A549 (cell line): ENCODE results near the gene VIM. TPM values are rescaled to one million over a fixed set of nuclear protein-coding genes. Genes with fewer than 3 reads are reported as not detected.
"Not testable (repeated sequence)": the region's sequence is repeated elsewhere in the genome, so short reads cannot be mapped to it uniquely, and the experiment has no call there.

ENCODE experiments used
- ATAC-seq, 2 experiments: fragments of 200-7000 bp in 1 of 2; fragments of >200 bp in 1 of 2; cut with Nextera tagmentation in 1 of 2; cut with Tn5 transposase in 1 of 2; 3 replicates each; pipeline versions ENCODE4 v1.8.0 to v1.9.1; 2018 to 2020; ENCODE audit warnings: mild to moderate bottlenecking in 1 of 2, moderate library complexity in 1 of 2
- CTCF ChIA-PET: fragments of 300-600 bp; sonication (Branson Sonifier 250); formaldehyde crosslinking; extraction: SDS; loops from one replicate; lab custom pipeline; 2021; ENCODE audit warnings: antibody characterized with exemption, inconsistent platforms; lab: Yijun Ruan, JAX
- POLR2A ChIA-PET: fragments of 350-600 bp; formaldehyde crosslinking; extraction: SDS; loops from one replicate; lab custom pipeline; 2021; ENCODE audit warnings: antibody characterized with exemption, inconsistent platforms; lab: Yijun Ruan, JAX
- DNase-seq, 2 experiments: peaks; one replicate each; pipeline versions ENCODE4 v3.0.0 to v3.0.0-alpha.2; 2011 to 2016; ENCODE audit warnings: low read depth in 1 of 2, low spot score in 1 of 2
- FAIRE-seq: peaks from 2 replicates; lab custom pipeline; 2011; peaks lifted over from hg19 to GRCh38; lab: Jason Lieb, UNC
- H3K27ac ChIP-seq, 2 experiments: fragments of >200 bp; sonication (Bioruptor Twin); formaldehyde crosslinking; 3 replicates each; pipeline ENCODE4 v1.5.1; 2016 to 2017
- H3K4me1 ChIP-seq: fragments of >200 bp; sonication (Bioruptor Twin); formaldehyde crosslinking; 3 replicates; pipeline ENCODE4 v1.6.1; 2016
- H3K4me2 ChIP-seq: fragments of >200 bp; sonication (Bioruptor Twin); formaldehyde crosslinking; 3 replicates; pipeline ENCODE4 v1.6.1; 2016
- H3K4me3 ChIP-seq: fragments of >200 bp; sonication (Bioruptor Twin); formaldehyde crosslinking; 3 replicates; pipeline ENCODE4 v1.5.1; 2016
- H3K9me3 ChIP-seq: fragments of >200 bp; sonication (Bioruptor Twin); formaldehyde crosslinking; 3 replicates; pipeline ENCODE4 v1.6.1; 2016
- ATOH8 ChIP-seq: fragments of 250-450 bp; sonication (Bioruptor Pico); IDR thresholded peaks from 2 replicates; pipeline ENCODE4 v1.5.0; 2020; ENCODE audit warnings: low read depth, mild to moderate bottlenecking, moderate library complexity
- BCL3 ChIP-seq: fragments of >200 bp; sonication (Bioruptor Twin); formaldehyde crosslinking; IDR thresholded peaks from 3 replicates; pipeline ENCODE4 v1.6.1; 2016
- BHLHE40 ChIP-seq: IDR thresholded peaks from 2 replicates; pipeline ENCODE4 v1.6.1; 2012; ENCODE audit warnings: low read depth, low read length, inconsistent platforms
- CBX2 ChIP-seq: fragments of 200-600 bp; sonication (generic); IDR thresholded peaks from 2 replicates; pipeline ENCODE4 v1.6.1; 2016; ENCODE audit warnings: low read depth, mild to moderate bottlenecking, borderline replicate concordance
- CBX8 ChIP-seq: fragments of 200-600 bp; sonication (generic); IDR thresholded peaks from 2 replicates; pipeline ENCODE4 v1.6.1; 2016
- CEBPB ChIP-seq, 2 experiments: fragments of >200 bp in 1 of 2; sonication (Bioruptor Twin) in 1 of 2; formaldehyde crosslinking in 1 of 2; IDR thresholded peaks; 2 replicates each; pipeline ENCODE4 v1.6.1; 2012 to 2016
- CHD2 ChIP-seq: fragments of 150-350 bp; IDR thresholded peaks from 2 replicates; pipeline ENCODE4 v1.6.1; 2014; ENCODE audit warnings: low read length; ENCODE audit not compliant: partially characterized antibody
- CHD4 ChIP-seq: fragments of 200-600 bp; sonication (generic); IDR thresholded peaks from 2 replicates; pipeline ENCODE4 v1.6.1; 2016; ENCODE audit warnings: antibody characterized with exemption, mild to moderate bottlenecking, borderline replicate concordance
- EHF ChIP-seq: fragments of 250-450 bp; sonication (Bioruptor Pico); IDR thresholded peaks from 2 replicates; pipeline ENCODE4 v1.5.0; 2020; ENCODE audit warnings: mild to moderate bottlenecking
- EP300 ChIP-seq, 2 experiments: fragments of >200 bp; sonication (Bioruptor Twin); formaldehyde crosslinking; IDR thresholded peaks; 2 replicates in 1 of 2; 3 replicates in 1 of 2; pipeline ENCODE4 v1.6.1; 2016 to 2017
- HDAC2 ChIP-seq: fragments of 200-600 bp; sonication (generic); IDR thresholded peaks from 2 replicates; pipeline ENCODE4 v1.6.1; 2016
- HOXB13 ChIP-seq: fragments of 250-450 bp; sonication (Bioruptor Pico); IDR thresholded peaks from 2 replicates; pipeline ENCODE4 v1.5.0; 2020; ENCODE audit warnings: low read depth, mild to moderate bottlenecking, moderate library complexity
- HOXB5 ChIP-seq: fragments of 250-450 bp; sonication (Bioruptor Pico); IDR thresholded peaks from 2 replicates; pipeline ENCODE4 v1.5.0; 2020; ENCODE audit warnings: mild to moderate bottlenecking, moderate library complexity
- JUN ChIP-seq, 2 experiments: fragments of >200 bp; sonication (Bioruptor Twin); formaldehyde crosslinking; IDR thresholded peaks; 2 replicates in 1 of 2; 3 replicates in 1 of 2; pipeline ENCODE4 v1.6.1; 2016 to 2017
- KDM1A ChIP-seq: fragments of 200-600 bp; sonication (generic); IDR thresholded peaks from 2 replicates; pipeline ENCODE4 v1.6.1; 2016; ENCODE audit warnings: low read depth, mild to moderate bottlenecking
- KDM5A ChIP-seq: fragments of 200-600 bp; sonication (generic); IDR thresholded peaks from 2 replicates; pipeline ENCODE4 v1.6.1; 2016; ENCODE audit warnings: antibody characterized with exemption, mild to moderate bottlenecking
- MAFK ChIP-seq: fragments of 450-650 bp; IDR thresholded peaks from 2 replicates; pipeline ENCODE4 v1.6.1; 2014; ENCODE audit not compliant: partially characterized antibody
- MYC ChIP-seq: IDR thresholded peaks from 2 replicates; pipeline ENCODE4 v1.6.1; 2012; ENCODE audit warnings: mild to moderate bottlenecking, inconsistent platforms, low read length, improper control_type of control experiment, borderline replicate concordance
- NFE2L2 ChIP-seq: fragments of 150-350 bp; conservative IDR thresholded peaks from 2 replicates; pipeline ENCODE4 v1.6.1; 2014; ENCODE audit warnings: low read length
- NR3C1 ChIP-seq: fragments of >200 bp; sonication (Bioruptor Twin); formaldehyde crosslinking; IDR thresholded peaks from 3 replicates; pipeline ENCODE4 v1.6.1; 2017
- PBX3 ChIP-seq: IDR thresholded peaks from 2 replicates; pipeline ENCODE4 v1.6.1; 2012
- POLR2A ChIP-seq: IDR thresholded peaks from 2 replicates; pipeline ENCODE4 v1.6.1; 2012; ENCODE audit warnings: mild to moderate bottlenecking, low read length
- POLR2AphosphoS2 ChIP-seq: conservative IDR thresholded peaks from 2 replicates; pipeline ENCODE4 v1.6.1; 2012; ENCODE audit warnings: low read length, improper control_type of control experiment, inconsistent platforms
- RCOR1 ChIP-seq: fragments of 150-350 bp; IDR thresholded peaks from 2 replicates; pipeline ENCODE4 v1.6.1; 2014; ENCODE audit warnings: antibody characterized with exemption, low read length, low read depth
- SREBF2 ChIP-seq: fragments of 450-650 bp; IDR thresholded peaks from 2 replicates; pipeline ENCODE4 v1.6.1; 2014; ENCODE audit warnings: mild to moderate bottlenecking, moderate library complexity
- TP53 ChIP-seq: fragments of 250-450 bp; sonication (Bioruptor Pico); IDR thresholded peaks from 2 replicates; pipeline ENCODE4 v1.5.0; 2021; ENCODE audit warnings: mild to moderate bottlenecking, moderate library complexity
- ZC3H11A ChIP-seq: fragments of 450-650 bp; IDR thresholded peaks from 2 replicates; pipeline ENCODE4 v1.6.1; 2014; ENCODE audit warnings: antibody characterized with exemption, mild to moderate bottlenecking
- ZFP36 ChIP-seq: fragments of 450-650 bp; IDR thresholded peaks from 2 replicates; pipeline ENCODE4 v1.6.1; 2014; ENCODE audit warnings: borderline replicate concordance; ENCODE audit not compliant: partially characterized antibody
- whole genome bisulfite sequencing: methylation state at CpG from one replicate; pipeline ENCODE4 v1.1.6; 2017; ENCODE audit errors: missing lambda C conversion rate; 5-methylcytosine and 5-hydroxymethylcytosine counted together
- polyA plus RNA-seq, 4 experiments: library from polyadenylated mRNA; depleted of rRNA in 3 of 4; stranded (reverse); fragments of >200 nt; fragmentation: RNase III in 1 of 4; extraction: RNeasy Plus Mini Kit Qiagen cat#74134 plus additional on column Dnase treatment in 1 of 4; gene quantifications; 2 replicates in 3 of 4; 3 replicates in 1 of 4; pipeline ENCODE4 v1.2.3, GENCODE V29; 2011 to 2017
- TF ChIP-seq, protein P1 (sequence below): IDR thresholded peaks from 2 replicates; pipeline ENCODE4 v1.6.1; 2012; ENCODE audit warnings: low read depth, borderline replicate concordance
- TF ChIP-seq, protein P2 (sequence below): fragments of >200 bp; sonication (Bioruptor Twin); formaldehyde crosslinking; IDR thresholded peaks from 2 replicates; pipeline ENCODE4 v1.6.1; 2016

The VIM gene
- polyA plus RNA-seq, 2 of the 4 experiments (the other 2 are of a cell fraction): 830 to 848 TPM

- no peaks in the 10 kb centered on the region for H3K4me1 ChIP-seq
- ChIA-PET POLR2A (no interaction called here), CTCF (interaction anchor here (0.6 to 1.2 kb wide), 3 partner anchors 198 to 435 kb away, joined by 3 to 4 read pairs (median 4); no protein-coding TSS in a partner anchor)
- WGBS: 10% methylated on average over 4 of the region's 4 CpGs
- peaks cover 40% of the 10 kb centered on the region for H3K9me3 ChIP-seq
- TF ChIP-seq SREBF2 (no peak), TP53 (CRISPR knock-in tag) (no peak), CEBPB (IDR thresholded peaks at IDR 0.05) (no peak), HOXB5 (CRISPR knock-in tag) (no peak), POLR2AphosphoS2 (no peak), KDM1A (no peak), NFE2L2 (no peak), CBX8 (no peak)
- TF ChIP-seq, protein P1, sequence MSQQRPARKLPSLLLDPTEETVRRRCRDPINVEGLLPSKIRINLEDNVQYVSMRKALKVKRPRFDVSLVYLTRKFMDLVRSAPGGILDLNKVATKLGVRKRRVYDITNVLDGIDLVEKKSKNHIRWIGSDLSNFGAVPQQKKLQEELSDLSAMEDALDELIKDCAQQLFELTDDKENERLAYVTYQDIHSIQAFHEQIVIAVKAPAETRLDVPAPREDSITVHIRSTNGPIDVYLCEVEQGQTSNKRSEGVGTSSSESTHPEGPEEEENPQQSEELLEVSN: no peak
- TF ChIP-seq, protein P2, sequence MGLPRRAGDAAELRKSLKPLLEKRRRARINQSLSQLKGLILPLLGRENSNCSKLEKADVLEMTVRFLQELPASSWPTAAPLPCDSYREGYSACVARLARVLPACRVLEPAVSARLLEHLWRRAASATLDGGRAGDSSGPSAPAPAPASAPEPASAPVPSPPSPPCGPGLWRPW: no peak
- no peak for DNase-seq
- no peak overlapping the region for H3K27ac ChIP-seq
- H3K4me3 ChIP-seq: no peak overlapping the region
- no peak overlapping the region for H3K4me2 ChIP-seq
- ATAC-seq: no peak
- no peak for FAIRE-seq
These were observed 34.5 kb downstream of the VIM start for GRCh38 chr10:17262502-17262901.

DNA sequence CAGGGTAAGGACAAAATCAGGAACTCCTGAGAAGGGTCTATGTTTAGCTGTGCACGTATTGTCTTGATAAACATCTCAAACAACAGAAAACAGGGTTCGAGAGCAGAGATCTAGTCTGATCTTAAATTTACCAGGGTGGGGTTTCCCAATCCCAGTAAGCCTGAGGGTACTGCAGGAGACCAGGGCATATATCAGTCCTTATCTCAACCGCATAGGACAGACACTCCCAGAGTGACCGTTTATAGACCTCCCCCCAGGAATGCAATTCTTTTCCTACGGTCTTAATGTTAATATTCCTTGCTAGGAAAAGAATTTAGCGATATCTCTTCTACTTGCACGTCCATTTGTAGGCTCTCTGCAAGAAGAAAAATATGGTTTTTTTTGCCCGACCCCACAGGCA, 35.5 kb downstream of the VIM start:
- H3K27ac ChIP-seq: no peak overlapping the region
- POLR2A ChIA-PET: no interaction called here
- TF ChIP-seq BCL3 (no peak), POLR2A (no peak), CBX2 (no peak), ZFP36 (no peak), CEBPB (IDR thresholded peaks at IDR 0.05) (no peak), NR3C1 (no peak), RCOR1 (no peak), NFE2L2 (no peak), CHD4 (no peak), KDM5A (no peak), HDAC2 (no peak), ATOH8 (CRISPR knock-in tag) (no peak)
- TF ChIP-seq, protein P1: no peak
- TF ChIP-seq, all 56 proteins: peak for 0

GRCh38 chr10:17265468-17265867, 37.4 kb downstream of the VIM start:
- TF ChIP-seq SREBF2 (no peak), HOXB5 (CRISPR knock-in tag) (no peak), EHF (CRISPR knock-in tag) (no peak), NR3C1 (no peak), CHD2 (no peak), ZFP36 (no peak), MYC (no peak), KDM1A (no peak), HOXB13 (CRISPR knock-in tag) (no peak), RCOR1 (no peak), JUN (IDR thresholded peaks at IDR 0.05) (no peak), PBX3 (no peak), EP300 (IDR thresholded peaks at IDR 0.05) (no peak), ZC3H11A (no peak), BHLHE40 (no peak), MAFK (no peak)
- ChIA-PET CTCF (interaction anchor here (1.1 to 2.3 kb wide), 3 partner anchors 8 to 437 kb away, joined by 3 to 9 read pairs (median 4); no protein-coding TSS in a partner anchor), POLR2A (no interaction called here)
- no peak overlapping the region for H3K27ac ChIP-seq
- ATAC-seq: no peak
- DNase-seq: no peak
- no peak for FAIRE-seq
- 0% methylated on average over 2 of the region's 2 CpGs for WGBS
- peaks cover 40% of the 10 kb centered on the region for H3K9me3 ChIP-seq
- no peak overlapping the region for H3K4me2 ChIP-seq
- H3K4me1 ChIP-seq: no peaks in the 10 kb centered on the region
- H3K4me3 ChIP-seq: no peak overlapping the region

More for the DNA sequence above, 35.5 kb downstream of the VIM start:
- no peak for DNase-seq
- H3K9me3 ChIP-seq: peaks cover 40% of the 10 kb centered on the region
- 25% methylated on average over 8 of the region's 8 CpGs for WGBS
- CTCF ChIA-PET: interaction anchor here (0.6 to 0.9 kb wide), 2 partner anchors 146 to 435 kb away, joined by 3 to 4 read pairs; no protein-coding TSS in a partner anchor
- no peak for ATAC-seq
- no peak overlapping the region for H3K4me3 ChIP-seq
- H3K4me2 ChIP-seq: no peak overlapping the region
- no peaks in the 10 kb centered on the region for H3K4me1 ChIP-seq
- no peak for FAIRE-seq

DNA sequence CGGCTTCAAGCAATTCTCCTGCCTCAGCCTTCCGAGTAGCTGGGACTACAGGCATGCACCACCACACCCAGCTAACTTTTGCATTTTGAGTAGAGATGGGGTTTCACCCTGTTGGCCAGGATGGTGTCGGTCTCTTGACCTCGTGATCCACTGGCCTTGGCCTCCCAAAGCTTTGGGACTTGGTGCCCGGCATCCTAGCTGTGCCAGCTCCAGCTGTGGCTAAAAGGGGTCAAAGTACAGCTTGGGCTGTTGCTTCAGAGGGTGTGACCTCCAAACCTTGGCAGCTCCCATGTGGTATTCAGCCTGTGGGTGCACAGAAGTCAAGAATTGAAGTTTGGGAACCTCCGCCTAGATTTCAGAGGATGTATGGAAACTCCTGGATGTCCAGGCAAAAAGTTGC, 38.5 kb downstream of the VIM start:
- FAIRE-seq, H3K4me3 ChIP-seq, DNase-seq, ATAC-seq, H3K27ac ChIP-seq, H3K4me1 ChIP-seq, H3K4me2 ChIP-seq, POLR2A ChIA-PET: not testable (repeated sequence)
- CTCF ChIA-PET: interaction anchor here (2.3 kb wide), 1 partner anchor 438 kb away, joined by 9 read pairs; no protein-coding TSS in a partner anchor
- peaks cover 32% of the 10 kb centered on the region for H3K9me3 ChIP-seq
- 24% methylated on average over 5 of the region's 6 CpGs for WGBS
